Gastroesophageal sphincter (tissue), 4 donors: ENCODE results near the gene SPPL3. TPM values are rescaled to one million over a fixed set of nuclear protein-coding genes. Genes with fewer than 3 reads are reported as not detected.
"Not testable (repeated sequence)": the region's sequence is repeated elsewhere in the genome, so short reads cannot be mapped to it uniquely, and the experiment has no call there.

ENCODE experiments used
- ATAC-seq: fragments of 150-250 bp; one replicate; pipeline ENCODE4 v1.9.1; 2016; ENCODE audit warnings: mild to moderate bottlenecking, moderate library complexity
- H3K27ac ChIP-seq, 4 donors: fragments of 200-600 bp; sonication (generic) in 3 of 4; 1 replicate in 3 of 4; 2 replicates in 1 of 4; pipeline ENCODE4 v1.5.1; 2016 to 2019
- H3K27me3 ChIP-seq: fragments of 200-600 bp; sonication (generic); one replicate; pipeline ENCODE4 v1.5.1; 2019
- H3K36me3 ChIP-seq, 2 donors: fragments of 200-600 bp; sonication (generic); one replicate each; pipeline ENCODE4 v1.5.1; 2019; ENCODE audit warnings: control low read depth in 1 of 2
- H3K4me1 ChIP-seq, 3 donors: fragments of 200-600 bp; sonication (generic); 1 replicate in 2 of 3; 2 replicates in 1 of 3; pipeline ENCODE4 v1.5.1; 2016 to 2019; ENCODE audit warnings: control low read depth in 2 of 3
- H3K4me3 ChIP-seq, 2 donors: fragments of 200-600 bp; sonication (generic); one replicate each; pipeline ENCODE4 v1.5.1; 2019; ENCODE audit warnings: mild to moderate bottlenecking in 1 of 2, moderate library complexity in 1 of 2
- H3K9me3 ChIP-seq, 3 donors: fragments of 200-600 bp; sonication (generic); one replicate each; pipeline ENCODE4 v1.5.1; 2017 to 2019; ENCODE audit warnings: control low read depth in 2 of 3
- CTCF ChIP-seq, 4 experiments: fragments of 200-600 bp in 2 of 4; fragments of 450-650 bp in 2 of 4; sonication (generic) in 1 of 4; IDR thresholded peaks; one replicate each; pipeline ENCODE4 v1.5.1; 2017 to 2019; ENCODE audit warnings: antibody characterized with exemption in 4 of 4, mild to moderate bottlenecking in 2 of 4, moderate library complexity in 2 of 4
- EP300 ChIP-seq: sonication (generic); formaldehyde crosslinking; IDR thresholded peaks from one replicate; pipeline ENCODE4 v1.6.1; 2017; ENCODE audit warnings: antibody characterized with exemption, mild to moderate bottlenecking
- POLR2A ChIP-seq, 2 donors: fragments of 450-650 bp; IDR thresholded peaks; one replicate each; pipeline ENCODE4 v1.6.1; 2017; ENCODE audit warnings: antibody characterized with exemption in 2 of 2, mild to moderate bottlenecking in 2 of 2, moderate library complexity in 1 of 2
- POLR2AphosphoS5 ChIP-seq: sonication (generic); formaldehyde crosslinking; IDR thresholded peaks from one replicate; pipeline ENCODE4 v1.6.1; 2017; ENCODE audit warnings: antibody characterized with exemption
- WGBS, 2 donors: methylation state at CpG; one replicate each; pipeline ENCODE4 v1.1.5; 2018; ENCODE audit warnings: low coverage in 1 of 2; 5-methylcytosine and 5-hydroxymethylcytosine counted together
- total RNA-seq, 4 donors: library from RNA; depleted of rRNA; stranded (reverse); fragments of >200 nt; gene quantifications; one replicate each; pipeline ENCODE4 v1.1.0, GENCODE V29; 2016

The SPPL3 gene
- total RNA-seq, 4 donors from 2014 or later, result 16.2 to 20.2 (median 19.0) TPM

- no peaks in the 10 kb centered on the region for H3K9me3 ChIP-seq
- H3K4me1 ChIP-seq, result no peaks in the 10 kb centered on the region
- H3K27me3 ChIP-seq, result no peaks in the 10 kb centered on the region
- peaks cover 0 to 58% of the 10 kb centered on the region in 2 donors for H3K36me3 ChIP-seq
- no peak for ATAC-seq
- WGBS, 2 donors, result 82 to 89% methylated on average over 3 to 7 of the region's 10 CpGs
- no peak overlapping the region for H3K4me3 ChIP-seq
- no peak overlapping the region for H3K27ac ChIP-seq
- no peak for TF ChIP-seq POLR2AphosphoS5
- TF ChIP-seq EP300, result no peak
- no peak for TF ChIP-seq CTCF (IDR thresholded peaks at IDR 0.05)
- no peak for TF ChIP-seq POLR2A (IDR thresholded peaks at IDR 0.05)
Observed at GRCh38 chr12:120734210-120734609, 169.9 kb downstream of the SPPL3 start.

GRCh38 chr12:120733574-120733973, 170.6 kb downstream of the SPPL3 start:
- no peaks in the 10 kb centered on the region for H3K9me3 ChIP-seq
- no peak for TF ChIP-seq POLR2A (IDR thresholded peaks at IDR 0.05)
- no peak for TF ChIP-seq EP300
- no peak for TF ChIP-seq POLR2AphosphoS5
- TF ChIP-seq CTCF (IDR thresholded peaks at IDR 0.05), result no peak
- H3K4me3 ChIP-seq, result no peak overlapping the region
- no peak overlapping the region for H3K27ac ChIP-seq
- no peaks in the 10 kb centered on the region for H3K27me3 ChIP-seq
- ATAC-seq, result no peak
- H3K4me1 ChIP-seq, result no peaks in the 10 kb centered on the region
- peaks cover 0 to 58% of the 10 kb centered on the region in 2 donors for H3K36me3 ChIP-seq
- 70 to 94% methylated on average over 3 of the region's 3 CpGs for WGBS, 2 donors

- not testable (repeated sequence) for H3K27ac ChIP-seq, ATAC-seq, H3K4me1 ChIP-seq, H3K27me3 ChIP-seq, H3K9me3 ChIP-seq, H3K4me3 ChIP-seq
- WGBS, 2 donors, result no CpG with 5 or more reads among the region's 35 CpGs
- H3K36me3 ChIP-seq, result peaks cover 0 to 58% of the 10 kb centered on the region in 2 donors
Observed at GRCh38 chr12:120732198-120732597, 172.0 kb downstream of the SPPL3 start.

- H3K36me3 ChIP-seq, result peaks cover 0 to 62% of the 10 kb centered on the region in 2 donors
- no peak for TF ChIP-seq POLR2AphosphoS5
- TF ChIP-seq CTCF (IDR thresholded peaks at IDR 0.05), result no peak
- TF ChIP-seq EP300, result no peak
- TF ChIP-seq POLR2A (IDR thresholded peaks at IDR 0.05), result no peak
- H3K27me3 ChIP-seq, result no peaks in the 10 kb centered on the region
- ATAC-seq, result no peak
- WGBS, 2 donors, result 90% methylated on average over 5 of the region's 9 CpGs; no CpG with 5 or more reads in 1 of the 2 donors
- no peaks in the 10 kb centered on the region for H3K9me3 ChIP-seq
- peaks cover 0 to 24% (median 6%) of the 10 kb centered on the region in 3 donors for H3K4me1 ChIP-seq
- H3K4me3 ChIP-seq, result no peak overlapping the region
- peak overlapping the region in 3 of 4 donors; percentile 86 to 89 (median 88) for H3K27ac ChIP-seq
Observed at GRCh38 chr12:120726961-120727360, 177.2 kb downstream of the SPPL3 start.

GRCh38 chr12:120726510-120726793, 177.7 kb downstream of the SPPL3 start:
- 76 to 91% methylated on average over 7 to 9 of the region's 9 CpGs for WGBS, 2 donors
- TF ChIP-seq EP300 (no peak), POLR2AphosphoS5 (no peak), POLR2A (IDR thresholded peaks at IDR 0.05) (no peak), CTCF (IDR thresholded peaks at IDR 0.05) (no peak)
- H3K9me3 ChIP-seq, result no peaks in the 10 kb centered on the region
- peaks cover 0 to 67% of the 10 kb centered on the region in 2 donors for H3K36me3 ChIP-seq
- ATAC-seq, result no peak
- peak overlapping the region in 1 of 2 donors; percentile 86 for H3K4me3 ChIP-seq
- peak overlapping the region in 3 of 4 donors; percentile 86 to 89 (median 88) for H3K27ac ChIP-seq
- peaks cover 0 to 24% (median 6%) of the 10 kb centered on the region in 3 donors for H3K4me1 ChIP-seq
- H3K27me3 ChIP-seq, result no peaks in the 10 kb centered on the region
